Omental fat pad (tissue), 4 donors: Measurements from ENCODE around the gene HOXB2. TPM values are rescaled to one million over a fixed set of nuclear protein-coding genes. Genes with fewer than 3 reads are reported as not detected.

Experiments used
- ATAC-seq: fragments of 150-250 bp; one replicate; pipeline ENCODE4 v1.9.1; 2016; ENCODE audit warnings: mild to moderate bottlenecking, moderate library complexity; ENCODE audit not compliant: low FRiP score
- DNase-seq: peaks from one replicate; pipeline ENCODE4 v3.0.0-alpha.2; 2019; ENCODE audit warnings: low spot score
- CTCF ChIP-seq, 3 donors: fragments of 450-650 bp; IDR thresholded peaks; one replicate each; pipeline ENCODE4 v1.5.1; 2016 to 2017; ENCODE audit warnings: antibody characterized with exemption in 3 of 3, mild to moderate bottlenecking in 3 of 3, moderate library complexity in 2 of 3
- total RNA-seq, 4 donors: library from RNA; depleted of rRNA; stranded (reverse); fragments of >200 nt; gene quantifications; one replicate each; pipeline ENCODE4 v1.1.0, GENCODE V29; 2016

The HOXB2 gene
- total RNA-seq, 4 donors from 2014 or later: 9.7 to 35.2 (median 16.3) TPM

GRCh38 chr17:48559840-48560817 lies 15.2 kb upstream of the HOXB2 start:
- ATAC-seq: no peak
- TF ChIP-seq CTCF (IDR thresholded peaks at IDR 0.05): no peak
- DNase-seq: no peak

GRCh38 chr17:48559122-48559839 lies 14.4 kb upstream of the HOXB2 start:
- DNase-seq (no peak), ATAC-seq (no peak)
- TF ChIP-seq CTCF (IDR thresholded peaks at IDR 0.05): no peak

GRCh38 chr17:48558831-48559121 lies 13.9 kb upstream of the HOXB2 start:
- ATAC-seq: no peak
- no peak for DNase-seq
- TF ChIP-seq CTCF (IDR thresholded peaks at IDR 0.05): no peak

GRCh38 chr17:48558057-48558830 lies 13.3 kb upstream of the HOXB2 start:
- no peak for TF ChIP-seq CTCF (IDR thresholded peaks at IDR 0.05)
- ATAC-seq: no peak
- DNase-seq: no peak

GRCh38 chr17:48556576-48557401 lies 11.9 kb upstream of the HOXB2 start:
- no peak for TF ChIP-seq CTCF (IDR thresholded peaks at IDR 0.05)
- no peak for DNase-seq
- no peak for ATAC-seq

GRCh38 chr17:48556229-48556575 lies 11.3 kb upstream of the HOXB2 start:
- ATAC-seq: no peak
- no peak for DNase-seq
- no peak for TF ChIP-seq CTCF (IDR thresholded peaks at IDR 0.05)
